Keratinocyte (primary cell): Measurements from ENCODE around the gene EID3. TPM values are rescaled to one million over a fixed set of nuclear protein-coding genes. Genes with fewer than 3 reads are reported as not detected.

Experiments
- DNase-seq: peaks from one replicate; pipeline ENCODE4 v3.0.0-alpha.2; 2011; ENCODE audit warnings: low read depth, missing footprints, low spot score
- FAIRE-seq: peaks from 2 replicates; lab custom pipeline; 2011; peaks lifted over from hg19 to GRCh38; lab: Jason Lieb, UNC
- H2AFZ ChIP-seq: 2 replicates; pipeline ENCODE4 v1.6.0; 2012; ENCODE audit warnings: low read length, control low read depth, inconsistent platforms; ENCODE audit not compliant: control insufficient read depth
- H3K27ac ChIP-seq: 2 replicates; pipeline ENCODE4 v1.5.1; 2011; ENCODE audit warnings: low read length; ENCODE audit not compliant: control insufficient read depth, insufficient read depth
- H3K27me3 ChIP-seq: 3 replicates; pipeline ENCODE4 v1.6.0; 2011; ENCODE audit warnings: low read length; ENCODE audit not compliant: control insufficient read depth, insufficient read depth; ENCODE audit errors: extremely low read depth
- H3K36me3 ChIP-seq, 2 experiments: 2 replicates in 1 of 2; 3 replicates in 1 of 2; pipeline ENCODE4 v1.5.1; 2011; ENCODE audit warnings: low read length in 2 of 2, mild to moderate bottlenecking in 1 of 2; ENCODE audit not compliant: control insufficient read depth in 2 of 2, insufficient read depth in 2 of 2; ENCODE audit errors: extremely low read depth in 1 of 2
- H3K4me1 ChIP-seq: 3 replicates; pipeline ENCODE4 v1.5.1; 2011; ENCODE audit warnings: low read length; ENCODE audit not compliant: control insufficient read depth, insufficient read depth; ENCODE audit errors: extremely low read depth
- H3K4me2 ChIP-seq: 3 replicates; pipeline ENCODE4 v1.6.0; 2011; ENCODE audit warnings: low read depth, low read length; ENCODE audit not compliant: control insufficient read depth, insufficient read depth; ENCODE audit errors: extremely low read depth
- H3K4me3 ChIP-seq, 3 experiments: fragments of 200-600 bp in 1 of 3; sonication (generic) in 1 of 3; 2 replicates in 2 of 3; 3 replicates in 1 of 3; pipeline ENCODE4 v1.5.1; 2011 to 2016; ENCODE audit warnings: low read length in 3 of 3, mild to moderate bottlenecking in 3 of 3, control low read depth in 2 of 3, inconsistent platforms in 1 of 3, low read depth in 1 of 3, mixed read lengths in 1 of 3, mixed run types in 1 of 3, moderate library complexity in 1 of 3; ENCODE audit not compliant: control insufficient read depth in 2 of 3, insufficient read depth in 2 of 3; ENCODE audit errors: extremely low read depth in 1 of 3
- H3K79me2 ChIP-seq: 2 replicates; pipeline ENCODE4 v1.6.0; 2012; ENCODE audit warnings: low read length; ENCODE audit not compliant: control insufficient read depth, insufficient read depth
- H3K9ac ChIP-seq: 3 replicates; pipeline ENCODE4 v1.6.0; 2011; ENCODE audit warnings: low read length; ENCODE audit not compliant: control insufficient read depth, insufficient read depth; ENCODE audit errors: extremely low read depth
- H3K9me1 ChIP-seq: 3 replicates; pipeline ENCODE4 v1.6.0; 2011; ENCODE audit warnings: low read length; ENCODE audit not compliant: control insufficient read depth, insufficient read depth; ENCODE audit errors: extremely low read depth
- H3K9me3 ChIP-seq: 2 replicates; pipeline ENCODE4 v1.5.1; 2012; ENCODE audit warnings: low read depth, low read length; ENCODE audit not compliant: control insufficient read depth
- H4K20me1 ChIP-seq: 3 replicates; pipeline ENCODE4 v1.6.0; 2011; ENCODE audit warnings: low read length; ENCODE audit not compliant: control insufficient read depth, insufficient read depth; ENCODE audit errors: extremely low read depth
- EZH2 ChIP-seq: IDR thresholded peaks from one replicate; pipeline ENCODE4 v1.6.1; 2012; ENCODE audit warnings: inconsistent platforms, mild to moderate bottlenecking, low read length, moderate library complexity
- dilution Hi-C: fragments of 300-500 bp; cut with MboI; formaldehyde crosslinking; loops from one replicate; pipeline ENCODE4 v1.7.0; 2020; ENCODE audit warnings: low sequenced_read_pairs; ENCODE audit not compliant: extremely low pct_ligation_motif_present
- polyA plus RNA-seq, 5 experiments: library from polyadenylated mRNA; depleted of rRNA in 3 of 5; stranded (reverse) in 3 of 5; stranded (forward) in 1 of 5; unstranded in 1 of 5; fragments of >200 nt; gene quantifications; 1 replicate in 1 of 5; 2 replicates in 3 of 5; 3 replicates in 1 of 5; pipeline versions ENCODE4 v1.2.1 to v1.2.3, GENCODE V29; 2011 to 2012; ENCODE audit warnings: missing spikeins in 2 of 5, low read depth in 1 of 5, low replicate concordance in 1 of 5
- TF ChIP-seq, protein P1 (sequence below), 3 experiments: IDR thresholded peaks in 1 of 3; conservative IDR thresholded peaks in 1 of 3; optimal IDR thresholded peaks in 1 of 3; 2 replicates in 2 of 3; 3 replicates in 1 of 3; pipeline versions ENCODE3 to v1.5.1; 2011; ENCODE audit warnings: low read length in 3 of 3, mild to moderate bottlenecking in 3 of 3, moderate library complexity in 2 of 3, control low read depth in 1 of 3, inconsistent platforms in 1 of 3; ENCODE audit not compliant: insufficient read depth in 2 of 3; ENCODE audit errors: extremely low read depth in 1 of 3

The EID3 gene
- polyA plus RNA-seq, 1 donor (not counting 4 experiments of a cell fraction or from before 2014, with no cell fraction given) = 1.8 TPM

GRCh38 chr12:104312202-104312601, 8.7 kb downstream of the EID3 start:
- Histone ChIP-seq H3K9me1 (no peaks in the 10 kb centered on the region), H4K20me1 (peaks cover 12% of the 10 kb centered on the region), H3K4me1 (no peaks in the 10 kb centered on the region), H3K27me3 (no peaks in the 10 kb centered on the region), H3K36me3 (peaks cover 21 to 53% of the 10 kb centered on the region in 2 experiments), H2AFZ (no peak overlapping the region), H3K9ac (no peak overlapping the region), H3K9me3 (no peaks in the 10 kb centered on the region), H3K27ac (no peak overlapping the region), H3K4me2 (no peak overlapping the region), H3K4me3 (no peak overlapping the region), H3K79me2 (peaks cover 76% of the 10 kb centered on the region)
- FAIRE-seq = no peak
- TF ChIP-seq, protein P1, sequence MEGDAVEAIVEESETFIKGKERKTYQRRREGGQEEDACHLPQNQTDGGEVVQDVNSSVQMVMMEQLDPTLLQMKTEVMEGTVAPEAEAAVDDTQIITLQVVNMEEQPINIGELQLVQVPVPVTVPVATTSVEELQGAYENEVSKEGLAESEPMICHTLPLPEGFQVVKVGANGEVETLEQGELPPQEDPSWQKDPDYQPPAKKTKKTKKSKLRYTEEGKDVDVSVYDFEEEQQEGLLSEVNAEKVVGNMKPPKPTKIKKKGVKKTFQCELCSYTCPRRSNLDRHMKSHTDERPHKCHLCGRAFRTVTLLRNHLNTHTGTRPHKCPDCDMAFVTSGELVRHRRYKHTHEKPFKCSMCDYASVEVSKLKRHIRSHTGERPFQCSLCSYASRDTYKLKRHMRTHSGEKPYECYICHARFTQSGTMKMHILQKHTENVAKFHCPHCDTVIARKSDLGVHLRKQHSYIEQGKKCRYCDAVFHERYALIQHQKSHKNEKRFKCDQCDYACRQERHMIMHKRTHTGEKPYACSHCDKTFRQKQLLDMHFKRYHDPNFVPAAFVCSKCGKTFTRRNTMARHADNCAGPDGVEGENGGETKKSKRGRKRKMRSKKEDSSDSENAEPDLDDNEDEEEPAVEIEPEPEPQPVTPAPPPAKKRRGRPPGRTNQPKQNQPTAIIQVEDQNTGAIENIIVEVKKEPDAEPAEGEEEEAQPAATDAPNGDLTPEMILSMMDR (optimal IDR thresholded peaks at IDR 0.05 in 1 of 3, IDR thresholded peaks at IDR 0.05 in 1 of 3, conservative IDR thresholded peaks at IDR 0.05 in 1 of 3; ENCODE audit: extremely low read depth in 1 of 3, insufficient read depth in 2 of 3, low read length in 3 of 3) = no peak
- no peak for TF ChIP-seq EZH2
- dilution Hi-C loops = loop anchor here (25.0 kb wide), 1 partner anchor 100 kb away; the partner anchor contains the start of gene TXNRD1
- no peak for DNase-seq

- Histone ChIP-seq H3K9me3 (no peaks in the 10 kb centered on the region), H2AFZ (no peak overlapping the region), H3K9ac (no peak overlapping the region), H4K20me1 (peaks cover 12% of the 10 kb centered on the region), H3K9me1 (no peaks in the 10 kb centered on the region), H3K79me2 (peaks cover 76% of the 10 kb centered on the region), H3K27me3 (no peaks in the 10 kb centered on the region), H3K27ac (no peak overlapping the region), H3K4me3 (no peak overlapping the region), H3K36me3 (peaks cover 21 to 57% of the 10 kb centered on the region in 2 experiments), H3K4me1 (no peaks in the 10 kb centered on the region), H3K4me2 (no peak overlapping the region)
- TF ChIP-seq, protein P1 (optimal IDR thresholded peaks at IDR 0.05 in 1 of 3, IDR thresholded peaks at IDR 0.05 in 1 of 3, conservative IDR thresholded peaks at IDR 0.05 in 1 of 3; ENCODE audit: extremely low read depth in 1 of 3, insufficient read depth in 2 of 3, low read length in 3 of 3) = no peak
- TF ChIP-seq EZH2 = no peak
- dilution Hi-C loops = loop anchor here (25.0 kb wide), 1 partner anchor 100 kb away; the partner anchor contains the start of gene TXNRD1
- DNase-seq (no peak), FAIRE-seq (no peak)
These were observed 9.1 kb downstream of the EID3 start for GRCh38 chr12:104312654-104313053.
